Thyroid gland (tissue), 4 donors: ENCODE results near the gene CD3E. TPM values are rescaled to one million over a fixed set of nuclear protein-coding genes. Genes with fewer than 3 reads are reported as not detected.

ENCODE experiments used
- DNase-seq, 2 donors: peaks; one replicate each; pipeline ENCODE4 v3.0.0-alpha.2; 2019
- H3K27ac ChIP-seq, 3 donors: fragments of 200-600 bp; sonication (generic); 1 replicate in 2 of 3; 2 replicates in 1 of 3; pipeline ENCODE4 v1.5.1; 2016 to 2019; ENCODE audit warnings: mild to moderate bottlenecking in 1 of 3, moderate library complexity in 1 of 3
- H3K27me3 ChIP-seq: fragments of 200-600 bp; sonication (generic); one replicate; pipeline ENCODE4 v1.5.1; 2019
- H3K36me3 ChIP-seq, 2 donors: fragments of 200-600 bp; sonication (generic); one replicate each; pipeline ENCODE4 v1.5.1; 2016 to 2019
- H3K4me1 ChIP-seq, 2 donors: fragments of 200-600 bp; sonication (generic); one replicate each; pipeline ENCODE4 v1.5.1; 2017 to 2019
- H3K4me3 ChIP-seq, 3 donors: fragments of 200-600 bp; sonication (generic); replicated peaks in 1 of 3; 1 replicate in 2 of 3; 2 replicates in 1 of 3; pipeline ENCODE4 v1.5.1; 2016; ENCODE audit warnings: mild to moderate bottlenecking in 1 of 3
- H3K9me3 ChIP-seq: fragments of 200-600 bp; sonication (generic); one replicate; pipeline ENCODE4 v1.5.1; 2017
- CTCF ChIP-seq, 6 experiments: fragments of 200-600 bp in 3 of 6; fragments of 450-650 bp in 3 of 6; sonication (generic) in 3 of 6; IDR thresholded peaks; one replicate each; pipeline ENCODE4 v1.5.1; 2016 to 2019; ENCODE audit warnings: antibody characterized with exemption in 6 of 6, mild to moderate bottlenecking in 2 of 6, inconsistent platforms in 1 of 6, moderate library complexity in 1 of 6
- POLR2A ChIP-seq, 2 donors: fragments of 450-650 bp; IDR thresholded peaks; one replicate each; pipeline ENCODE4 v1.6.1; 2017; ENCODE audit warnings: antibody characterized with exemption in 2 of 2, mild to moderate bottlenecking in 2 of 2, moderate library complexity in 1 of 2
- WGBS, 2 donors: methylation state at CpG; one replicate each; pipeline ENCODE4 v1.1.5; 2017; 5-methylcytosine and 5-hydroxymethylcytosine counted together
- intact Hi-C: fragments of 100-400 bp; cut with DNase I; formaldehyde crosslinking; loops from one replicate; pipeline ENCODE4 v1.15.1; 2023
- small RNA-seq: library from RNA; depleted of rRNA; stranded (forward); fragments of <200 nt; gene quantifications from one replicate; pipeline ENCODE3, GENCODE V24; 2016
- total RNA-seq, 4 donors: library from RNA; depleted of rRNA; stranded (reverse); fragments of >200 nt; gene quantifications; one replicate each; pipeline ENCODE4 v1.2.3, GENCODE V29; 2016

CD3E gene
- total RNA-seq, 4 donors from 2014 or later: 3.0 to 4.3 (median 3.3) TPM

GRCh38 chr11:118364956-118365615 is 60.6 kb downstream of the CD3E start:
- H3K9me3 ChIP-seq: no peaks in the 10 kb centered on the region
- DNase-seq: no peak
- no peak overlapping the region for H3K4me3 ChIP-seq
- H3K27me3 ChIP-seq: no peaks in the 10 kb centered on the region
- no peak for TF ChIP-seq CTCF (IDR thresholded peaks at IDR 0.05)
- TF ChIP-seq POLR2A (IDR thresholded peaks at IDR 0.05): no peak
- intact Hi-C loops: no loop called here
- H3K4me1 ChIP-seq: peaks cover 8 to 11% of the 10 kb centered on the region in 2 donors
- H3K27ac ChIP-seq: no peak overlapping the region
- 91 to 93% methylated on average over 3 of the region's 3 CpGs for WGBS, 2 donors
- peaks cover 17 to 30% of the 10 kb centered on the region in 2 donors for H3K36me3 ChIP-seq

Small RNA genes within 50 kb of the gene (small RNA-seq; reads per million reads assigned to genes)
- gene AP001582.1: not detected

Other genes starting within 250 kb of the CD3E start
- 1 to 10 TPM in 2 of 4 donors, under 1 TPM in 1, not detected in 1; 0.83 to 1.5 (median 1.1) TPM for gene TMPRSS4, start 227.7 kb upstream of the CD3E start, total RNA-seq
- gene SMIM35, start 217.8 kb upstream of the CD3E start, total RNA-seq: not detected
- 10 to 100 TPM in 2 of 4 donors, 1 to 10 TPM in 2; 5.5 to 15.7 (median 10.5) TPM for gene SCN4B, start 151.9 kb upstream of the CD3E start, total RNA-seq
- under 1 TPM; 0.13 to 0.83 (median 0.31) TPM for gene SCN2B, start 128.1 kb upstream of the CD3E start, total RNA-seq
- gene JAML, start 79.7 kb upstream of the CD3E start, total RNA-seq: 1 to 10 TPM; 2.2 to 3.1 (median 2.6) TPM
- 10 to 100 TPM in 3 of 4 donors, 1 to 10 TPM in 1; 6.9 to 15.3 (median 12.3) TPM for gene MPZL3, start 52.4 kb upstream of the CD3E start, total RNA-seq
- gene MPZL2, start 40.4 kb upstream of the CD3E start, total RNA-seq: 10 to 100 TPM; 40.3 to 92.7 (median 76.1) TPM
- 1 to 10 TPM in 3 of 4 donors, not detected in 1; 2.0 to 2.3 (median 2.1) TPM for gene CD3D, start 38.0 kb downstream of the CD3E start, total RNA-seq
- gene CD3G, start 39.6 kb downstream of the CD3E start, total RNA-seq: 1 to 10 TPM; 1.2 to 4.3 (median 1.9) TPM
- gene UBE4A, start 54.9 kb downstream of the CD3E start, total RNA-seq: 10 to 100 TPM; 42.7 to 57.3 (median 48.2) TPM
- 100 to 1,000 TPM in 2 of 4 donors, 10 to 100 TPM in 2; 63.9 to 716 (median 170) TPM for gene ATP5MG, start 96.9 kb downstream of the CD3E start, total RNA-seq
- 100 to 1,000 TPM in 2 of 4 donors, 10 to 100 TPM in 2; 74.5 to 175 (median 90.8) TPM for gene KMT2A, start 131.8 kb downstream of the CD3E start, total RNA-seq
- 1 to 10 TPM in 1 of 4 donors, under 1 TPM in 1, not detected in 2; 0.78 to 4.9 TPM for gene TTC36, start 222.7 kb downstream of the CD3E start, total RNA-seq
- gene TMEM25, start 226.5 kb downstream of the CD3E start, total RNA-seq: 10 to 100 TPM; 26.5 to 58.2 (median 52.0) TPM